Osteocyte (in vitro differentiated cells): ENCODE results near the gene TMPRSS4. TPM values are rescaled to one million over a fixed set of nuclear protein-coding genes. Genes with fewer than 3 reads are reported as not detected.

Experiments
- DNase-seq: peaks from one replicate; pipeline ENCODE4 v3.0.0; 2021; ENCODE audit warnings: mixed read lengths; ENCODE audit not compliant: unreplicated experiment; ENCODE audit errors: extremely low spot score
- H3K27ac Mint-ChIP-seq: one replicate; pipeline ENCODE4 v1.8.0; 2021; ENCODE audit warnings: mild to moderate bottlenecking, mixed read lengths; ENCODE audit not compliant: unreplicated experiment
- H3K27me3 Mint-ChIP-seq: one replicate; pipeline ENCODE4 v1.8.0; 2021; ENCODE audit warnings: mixed read lengths; ENCODE audit not compliant: unreplicated experiment
- H3K36me3 Mint-ChIP-seq: one replicate; pipeline ENCODE4 v1.8.0; 2021; ENCODE audit warnings: mixed read lengths; ENCODE audit not compliant: unreplicated experiment
- H3K4me1 Mint-ChIP-seq: one replicate; pipeline ENCODE4 v1.8.0; 2021; ENCODE audit warnings: mixed read lengths; ENCODE audit not compliant: unreplicated experiment
- H3K4me3 Mint-ChIP-seq: one replicate; pipeline ENCODE4 v1.8.0; 2021; ENCODE audit warnings: mild to moderate bottlenecking, moderate library complexity, mixed read lengths; ENCODE audit not compliant: unreplicated experiment
- H3K9me3 Mint-ChIP-seq: one replicate; pipeline ENCODE4 v1.8.0; 2021; ENCODE audit warnings: mixed read lengths; ENCODE audit not compliant: unreplicated experiment
- CTCF ChIP-seq: fragments of 200-600 bp; sonication (generic); IDR thresholded peaks from 2 replicates; pipeline ENCODE4 v1.5.0; 2021; ENCODE audit warnings: antibody characterized with exemption, mild to moderate bottlenecking, moderate library complexity
- total RNA-seq: library from RNA; stranded (reverse); gene quantifications from 2 replicates; pipeline ENCODE4 v1.2.1, GENCODE V29; 2021

The TMPRSS4 gene
- total RNA-seq, 1 donor from 2014 or later = not detected

GRCh38 chr11:118167253-118167652 is 90.4 kb downstream of the TMPRSS4 start:
- Mint-ChIP-seq H3K27ac (no peak overlapping the region), H3K36me3 (no peaks in the 10 kb centered on the region), H3K27me3 (peaks cover 47% of the 10 kb centered on the region), H3K4me1 (no peaks in the 10 kb centered on the region), H3K9me3 (no peaks in the 10 kb centered on the region), H3K4me3 (no peak overlapping the region)
- no peak for TF ChIP-seq CTCF
- DNase-seq = no peak

GRCh38 chr11:118167906-118168305 is 91.0 kb downstream of the TMPRSS4 start:
- DNase-seq = no peak

GRCh38 chr11:118168316-118168715 is 91.4 kb downstream of the TMPRSS4 start:
- H3K4me3 Mint-ChIP-seq = no peak overlapping the region
- H3K9me3 Mint-ChIP-seq = no peaks in the 10 kb centered on the region
- no peaks in the 10 kb centered on the region for H3K36me3 Mint-ChIP-seq
- peaks cover 43% of the 10 kb centered on the region for H3K27me3 Mint-ChIP-seq
- no peak for DNase-seq
- H3K27ac Mint-ChIP-seq = no peak overlapping the region
- TF ChIP-seq CTCF = no peak
- no peaks in the 10 kb centered on the region for H3K4me1 Mint-ChIP-seq

More at GRCh38 chr11:118167906-118168305, 91.0 kb downstream of the TMPRSS4 start:
- no peak overlapping the region for H3K4me3 Mint-ChIP-seq
- no peak for TF ChIP-seq CTCF
- H3K4me1 Mint-ChIP-seq = no peaks in the 10 kb centered on the region
- H3K27ac Mint-ChIP-seq = no peak overlapping the region
- peaks cover 42% of the 10 kb centered on the region for H3K27me3 Mint-ChIP-seq
- H3K9me3 Mint-ChIP-seq = no peaks in the 10 kb centered on the region
- no peaks in the 10 kb centered on the region for H3K36me3 Mint-ChIP-seq

GRCh38 chr11:118168751-118169150 is 91.9 kb downstream of the TMPRSS4 start:
- Mint-ChIP-seq H3K36me3 (no peaks in the 10 kb centered on the region), H3K27ac (no peak overlapping the region), H3K27me3 (peaks cover 40% of the 10 kb centered on the region), H3K4me3 (no peak overlapping the region), H3K9me3 (no peaks in the 10 kb centered on the region), H3K4me1 (no peaks in the 10 kb centered on the region)
- TF ChIP-seq CTCF = no peak
- DNase-seq = no peak

- peaks cover 41% of the 10 kb centered on the region for H3K27me3 Mint-ChIP-seq
- no peak for DNase-seq
- no peaks in the 10 kb centered on the region for H3K36me3 Mint-ChIP-seq
- H3K4me1 Mint-ChIP-seq = no peaks in the 10 kb centered on the region
- no peak overlapping the region for H3K4me3 Mint-ChIP-seq
- no peaks in the 10 kb centered on the region for H3K9me3 Mint-ChIP-seq
- no peak overlapping the region for H3K27ac Mint-ChIP-seq
- no peak for TF ChIP-seq CTCF
These were observed 92.6 kb downstream of the TMPRSS4 start for GRCh38 chr11:118169300-118170140.
